Stimulated activated CD8-positive, alpha-beta memory T cell treated with anti-CD3 and anti-CD28 coated beads, Interleukin-12 subunit alpha, Interleukin-12 subunit beta, amount 100 ng/mL, for 4 hours (primary cell): Measurements from ENCODE around the gene LTBP2.
"Not testable (repeated sequence)": the region's sequence is repeated elsewhere in the genome, so short reads cannot be mapped to it uniquely, and the experiment has no call there.

Experiments used
- DNase-seq: peaks from one replicate; pipeline ENCODE4 v3.0.0-alpha.2; 2020; ENCODE audit warnings: low read depth

The LTBP2 gene

DNA sequence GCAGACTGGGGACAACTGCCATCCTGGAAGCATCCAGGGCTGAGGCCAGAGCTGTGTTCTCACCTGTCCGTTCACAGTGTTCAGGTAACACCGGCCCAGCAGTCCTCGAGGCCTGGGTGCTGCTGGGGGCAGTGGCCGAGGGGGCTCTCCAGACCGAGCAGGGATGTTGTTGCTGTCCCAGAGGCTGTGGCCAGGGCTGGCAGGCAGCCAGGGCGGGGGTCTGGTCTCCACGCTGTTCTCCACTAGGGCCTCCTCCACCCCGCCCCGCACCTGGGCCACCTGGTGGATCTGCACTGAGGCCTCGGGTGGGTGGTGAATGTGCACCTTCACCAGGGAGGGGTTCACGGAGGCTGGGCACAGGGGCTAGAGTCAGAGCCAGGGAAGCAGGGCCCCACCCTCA, 61.0 kb downstream of the LTBP2 start:
- DNase-seq: no peak

DNA sequence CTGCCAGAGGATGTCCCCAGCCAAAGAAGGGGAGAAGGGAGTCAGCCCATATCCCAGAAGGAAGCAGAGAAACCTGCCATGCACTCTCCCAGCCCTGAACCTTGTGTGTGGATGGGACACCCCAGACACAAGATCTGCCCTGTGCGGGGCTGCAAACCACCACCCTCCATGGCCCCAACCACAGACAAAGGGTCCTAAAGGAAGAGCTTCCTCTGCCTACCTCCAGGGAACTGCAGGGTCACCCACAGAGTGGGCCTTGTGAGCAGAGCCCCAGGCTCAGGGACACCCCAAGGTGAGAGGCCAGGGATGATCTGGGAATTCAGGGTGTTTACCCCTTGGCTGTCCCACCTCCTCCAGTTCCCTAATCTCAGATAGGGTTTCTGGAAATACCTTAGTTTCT, 62.0 kb downstream of the LTBP2 start:
- no peak for DNase-seq

DNA sequence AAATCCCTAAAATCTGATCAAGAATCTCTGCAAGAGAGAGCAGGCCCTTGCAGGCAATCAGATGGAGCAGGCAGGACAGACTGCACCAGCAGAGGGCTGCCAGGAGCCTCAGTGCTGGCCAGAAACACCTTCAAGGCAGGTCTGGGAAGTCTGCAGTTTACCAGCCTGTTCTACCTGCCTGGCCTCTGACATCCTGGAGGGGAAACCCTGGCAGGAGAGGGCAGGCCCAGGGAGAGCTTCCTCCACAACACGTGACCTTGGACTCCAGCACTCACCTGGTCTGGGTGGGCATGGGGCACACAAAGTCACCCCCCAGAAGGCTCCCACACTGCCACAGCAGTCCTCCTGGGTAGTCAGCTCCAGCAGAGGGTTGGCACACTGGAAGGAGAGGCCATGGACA, 62.4 kb downstream of the LTBP2 start:
- no peak for DNase-seq

DNA sequence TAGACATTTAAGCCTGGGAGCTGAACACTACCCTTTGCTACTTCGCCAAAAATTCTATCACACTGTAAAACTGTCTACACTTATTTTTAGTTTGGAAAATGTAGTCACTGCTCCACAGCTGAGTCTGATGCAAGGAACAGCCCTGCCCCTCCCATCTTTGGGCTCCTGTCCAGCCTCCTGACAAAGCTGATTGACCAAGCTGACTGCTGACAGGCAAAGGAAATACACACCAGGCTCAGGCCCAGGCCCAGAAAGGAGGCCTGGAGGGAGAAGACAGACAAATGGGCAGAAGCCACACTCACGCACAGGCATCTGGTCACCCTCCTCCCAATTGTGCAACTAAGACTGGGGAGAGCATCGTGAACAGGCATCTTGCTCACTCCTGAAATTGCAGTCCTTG, 63.2 kb downstream of the LTBP2 start:
- DNase-seq: no peak

DNA sequence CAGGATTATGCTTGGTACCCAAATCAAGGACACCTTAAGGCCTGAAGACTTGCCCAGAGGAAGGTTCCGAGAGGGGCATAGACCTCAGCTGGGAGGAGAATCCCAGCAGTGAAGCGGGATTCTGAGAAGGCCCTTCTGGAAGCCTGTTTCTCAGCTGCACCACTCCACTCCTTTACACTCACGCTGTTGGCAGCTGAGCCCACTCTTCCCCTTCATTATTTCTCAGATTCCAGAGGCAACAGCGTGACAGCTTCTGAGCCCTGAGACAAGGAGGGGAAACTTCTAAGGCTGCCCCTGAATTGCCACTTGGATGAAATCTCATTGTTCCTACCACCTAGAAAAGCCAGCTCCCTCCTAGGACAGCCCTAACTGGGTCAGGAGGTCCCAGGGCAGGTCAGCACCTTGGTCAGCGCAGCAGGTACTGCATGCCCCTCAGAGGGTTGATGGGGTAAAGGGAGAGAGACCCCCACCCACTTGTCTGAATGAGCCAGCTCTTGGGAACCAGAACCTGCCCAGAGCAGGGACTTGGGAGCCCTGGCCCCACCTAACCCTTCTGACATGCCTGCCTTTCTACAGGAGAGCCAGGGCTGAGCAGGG, 64.6 kb downstream of the LTBP2 start:
- DNase-seq: no peak

DNA sequence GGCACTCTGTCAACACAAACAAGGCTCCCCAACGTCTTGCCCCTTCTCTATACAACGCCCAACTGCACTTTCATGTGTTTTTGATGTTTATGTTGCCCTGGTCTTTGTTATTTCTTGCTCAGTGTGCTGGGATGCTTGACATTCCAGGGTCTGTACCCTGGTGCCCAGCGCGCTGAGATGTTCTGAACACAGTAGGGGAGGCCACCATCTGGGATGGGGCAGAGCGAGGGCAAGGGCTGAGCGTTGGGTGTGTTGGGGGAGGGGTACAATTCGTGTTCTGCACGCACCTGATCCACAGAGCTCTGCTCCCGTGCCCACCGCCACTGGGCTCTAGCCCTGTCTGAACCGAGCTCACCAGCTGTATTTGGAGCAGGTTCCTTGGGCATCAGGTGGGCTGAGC, 65.6 kb downstream of the LTBP2 start:
- DNase-seq: no peak

DNA sequence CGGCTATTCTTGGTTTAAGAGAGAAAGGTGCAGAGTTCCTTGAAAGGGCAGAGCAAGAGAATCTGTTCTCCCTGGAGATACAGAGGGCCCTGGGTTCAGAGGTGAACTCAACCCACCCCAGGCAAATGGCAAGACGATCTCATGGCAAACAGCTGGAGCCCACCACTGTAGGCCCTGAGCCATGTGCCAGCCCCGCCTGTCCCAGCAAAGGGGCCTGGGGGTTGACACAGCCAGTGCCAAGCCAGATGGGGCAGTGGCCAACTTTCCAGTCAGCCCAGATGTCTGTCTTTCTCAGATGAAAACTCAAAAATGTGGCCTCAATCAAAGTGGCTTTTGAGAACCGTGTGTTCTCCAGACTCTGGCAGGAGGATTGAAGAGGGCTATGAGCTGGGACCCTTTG, 66.7 kb downstream of the LTBP2 start:
- no peak for DNase-seq

DNA sequence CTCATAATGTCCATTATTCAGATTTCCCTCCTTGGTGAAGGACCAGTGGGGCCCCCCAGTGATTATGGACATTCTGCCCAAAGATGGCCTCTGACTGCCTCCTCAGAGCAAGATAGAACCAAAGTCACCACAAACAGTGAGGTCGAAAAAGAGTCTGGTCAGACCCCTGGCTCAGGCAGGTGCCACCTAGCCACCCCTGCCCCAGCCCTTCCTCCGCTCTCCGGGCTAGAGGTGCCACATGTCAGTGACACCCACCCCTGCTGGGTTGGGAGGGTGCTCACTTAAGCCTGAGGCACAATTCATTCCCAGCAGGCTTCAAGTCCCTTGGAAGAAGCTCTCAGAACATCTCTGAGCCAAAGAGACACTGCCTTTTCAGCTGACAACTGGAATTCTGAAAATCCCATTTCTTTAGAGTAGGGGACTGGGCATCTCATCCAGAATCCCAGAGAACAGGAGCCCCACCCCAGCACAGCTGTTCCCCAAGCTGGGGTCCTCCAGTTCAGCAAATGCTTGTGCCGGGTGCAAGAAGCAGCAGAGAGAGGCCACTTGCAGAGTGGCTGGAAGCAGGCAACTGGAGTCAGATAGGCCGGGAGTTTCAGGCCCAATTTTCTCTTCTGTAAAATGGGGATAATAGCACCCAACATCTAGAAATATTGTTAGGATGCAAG, 68.1 kb downstream of the LTBP2 start:
- no peak for DNase-seq

DNA sequence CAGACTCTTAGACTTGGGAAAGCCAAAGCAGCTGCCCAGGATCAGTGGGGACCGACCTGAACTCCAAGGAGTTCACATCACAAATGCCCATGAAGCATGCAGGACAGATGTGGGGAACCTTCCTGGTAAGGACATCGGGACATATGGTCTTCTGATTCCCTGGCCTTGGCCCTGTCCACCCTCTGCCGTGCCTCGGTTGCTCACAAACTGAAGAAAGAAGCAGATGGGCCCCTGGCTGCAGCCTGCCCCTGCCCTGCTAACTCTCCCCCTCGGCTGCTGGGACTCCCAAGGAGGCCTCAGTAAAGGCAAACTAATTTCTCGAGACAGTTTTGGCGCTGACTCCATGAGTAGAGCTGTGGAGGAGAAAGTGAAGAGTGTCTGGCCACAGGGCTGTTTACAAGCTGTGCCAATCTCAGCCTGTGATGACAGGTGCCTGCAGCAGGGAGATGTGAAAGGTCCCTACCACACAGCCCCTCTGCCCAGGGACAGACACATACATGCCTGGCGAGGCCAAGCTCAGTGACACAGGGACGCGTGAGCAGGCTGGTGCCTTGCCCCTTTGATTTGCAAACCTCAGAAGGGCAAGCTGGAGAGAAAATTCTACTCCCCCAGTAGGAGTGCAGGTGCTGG, 69.9 kb downstream of the LTBP2 start:
- no peak for DNase-seq

DNA sequence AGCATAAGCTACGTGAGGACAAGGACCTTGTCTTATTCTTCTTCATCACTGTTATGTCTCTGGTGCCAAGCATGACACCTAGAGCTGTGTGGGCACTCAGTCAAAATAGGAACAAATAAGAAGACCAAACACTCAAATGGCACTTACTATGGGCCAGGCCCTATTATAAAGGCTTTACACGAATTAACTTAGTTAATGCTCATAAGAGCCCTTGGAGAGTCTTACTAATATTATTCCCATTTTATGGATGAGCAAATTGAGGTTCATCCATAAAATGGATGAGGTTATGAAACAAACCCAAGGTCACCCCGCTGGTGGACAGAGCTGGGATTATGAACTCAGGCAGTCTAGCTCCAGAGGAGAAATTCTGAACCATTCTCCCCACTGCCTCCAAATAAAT, 70.8 kb downstream of the LTBP2 start:
- no peak for DNase-seq

DNA sequence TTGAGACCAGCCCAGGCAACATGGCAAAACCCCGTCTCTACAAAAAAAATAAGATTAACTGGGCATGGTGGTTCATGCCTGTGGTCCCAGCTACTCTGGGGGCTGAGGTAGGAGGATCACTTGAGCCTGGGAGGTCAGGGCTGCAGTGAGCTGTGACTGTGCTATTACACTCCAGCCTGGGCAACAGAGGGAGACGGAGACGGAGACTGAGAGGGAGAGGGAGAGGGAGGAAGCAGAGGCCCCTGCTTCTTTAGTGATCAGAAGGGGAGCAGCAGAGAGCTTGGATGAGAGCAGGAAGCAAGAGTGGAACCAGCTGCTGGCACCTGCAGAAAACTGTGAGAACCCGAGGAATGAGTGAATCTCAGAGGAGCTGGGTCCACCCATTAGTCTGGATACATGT, 72.5 kb downstream of the LTBP2 start:
- DNase-seq: no peak

DNA sequence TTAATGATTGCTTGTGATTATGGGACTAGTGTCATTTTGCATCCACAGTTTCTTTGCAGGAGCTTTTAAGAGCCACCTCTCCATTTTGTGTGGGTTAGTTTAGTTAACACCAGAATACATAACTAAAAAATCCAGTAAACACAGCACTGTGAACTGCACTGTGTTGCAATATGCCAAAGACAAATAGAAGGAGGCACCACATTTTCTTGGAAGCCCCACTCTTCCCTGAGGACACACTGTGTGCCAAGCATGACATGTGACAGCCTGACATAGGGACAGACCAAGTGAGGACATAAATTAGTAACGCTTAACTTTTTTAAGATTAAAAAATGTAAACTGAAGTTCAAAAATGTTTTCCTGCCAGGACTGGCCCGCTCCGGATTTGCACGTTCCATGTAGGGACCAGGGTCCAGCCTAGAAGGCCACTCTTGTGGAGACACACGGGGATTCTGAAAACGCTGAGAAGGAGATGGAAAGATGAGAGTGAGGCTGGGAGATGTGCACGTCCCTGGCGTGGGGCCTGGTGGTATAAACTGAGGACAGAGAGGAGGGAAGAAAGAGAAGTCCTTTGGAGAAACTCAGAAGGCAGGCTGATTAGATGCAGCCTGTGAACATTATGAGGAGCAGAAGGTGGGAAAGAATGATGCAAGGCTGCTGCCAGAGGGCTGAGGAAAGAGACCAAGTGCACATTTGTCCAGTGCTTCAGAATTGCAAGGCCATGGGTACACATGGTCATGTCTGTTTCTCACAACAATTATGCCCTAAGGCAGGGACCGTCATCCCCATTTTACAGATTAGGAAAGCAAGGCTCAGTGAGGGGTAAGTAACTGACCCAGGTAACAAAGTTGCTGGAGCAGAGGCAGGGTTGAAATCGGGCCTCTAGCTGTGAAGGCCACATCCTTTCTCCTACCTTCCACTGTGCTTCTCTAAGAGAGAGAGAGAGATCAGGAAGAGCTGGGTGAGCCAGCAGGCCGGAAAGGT, 73.3 kb downstream of the LTBP2 start:
- no peak for DNase-seq

DNA sequence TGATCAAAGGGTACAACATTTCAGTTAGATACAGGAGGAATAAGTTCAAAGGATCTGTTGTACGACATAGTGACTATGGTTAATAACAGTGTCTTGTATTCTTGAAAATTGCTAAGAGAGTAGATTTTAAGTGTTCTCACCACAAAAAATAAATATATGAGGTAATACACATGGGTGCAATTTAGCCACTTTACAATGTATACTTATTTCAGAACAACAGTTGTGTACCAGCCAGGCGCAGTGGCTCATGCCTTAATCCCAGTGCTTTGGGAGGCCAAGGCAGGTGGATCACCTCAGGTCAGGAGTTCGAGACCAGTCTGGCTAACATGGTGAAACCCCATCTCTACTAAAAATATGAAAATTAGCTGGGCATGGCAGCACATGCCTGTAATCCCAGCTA, 75.7 kb downstream of the LTBP2 start:
- not testable (repeated sequence) for DNase-seq

DNA sequence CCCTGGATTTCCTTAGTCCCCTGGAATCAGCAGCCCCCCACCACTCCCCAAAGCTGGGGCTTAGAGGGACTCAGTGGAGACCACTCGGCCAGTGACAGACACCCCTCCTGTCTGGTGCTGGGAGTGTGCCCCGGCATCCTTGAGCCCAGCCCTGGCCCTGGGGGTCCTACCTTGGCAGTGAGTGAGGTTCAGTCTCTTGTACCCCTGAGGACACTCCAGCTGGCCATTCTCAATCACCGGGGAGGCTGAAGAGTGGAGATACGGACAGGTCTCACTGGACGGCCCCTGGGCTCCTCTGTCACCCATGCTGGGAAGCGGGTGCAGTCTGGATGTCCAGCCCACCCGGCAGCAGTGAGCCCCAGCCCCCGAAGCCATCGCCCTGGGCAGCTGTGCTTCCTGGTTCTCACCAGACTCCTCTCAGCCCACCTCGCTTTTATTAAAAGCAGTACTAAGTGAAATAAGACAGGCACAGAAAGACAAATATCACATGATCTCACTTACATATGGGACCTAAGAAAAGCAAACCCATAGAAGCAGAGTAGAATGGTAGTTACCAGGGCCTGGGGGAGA, 76.2 kb downstream of the LTBP2 start:
- no peak for DNase-seq

DNA sequence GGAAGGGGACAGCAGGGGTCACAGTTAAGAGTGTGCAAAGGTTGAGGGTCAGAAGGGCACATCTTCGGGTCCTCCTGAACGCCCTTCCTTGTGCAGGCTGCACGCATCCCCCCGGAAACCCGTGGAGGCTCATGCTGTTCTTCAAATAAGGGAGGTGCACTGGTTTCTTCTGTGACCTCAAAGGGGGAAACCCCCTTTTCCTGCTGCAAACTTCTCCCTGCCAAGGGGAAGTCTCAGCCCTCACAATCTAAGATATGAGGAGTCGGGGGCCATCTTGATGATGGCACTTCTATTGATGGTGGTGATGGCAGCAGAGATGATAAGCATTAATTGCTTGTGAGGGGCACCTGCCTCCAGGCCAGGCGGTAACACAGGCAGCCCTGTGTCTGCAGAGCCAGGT, 78.5 kb downstream of the LTBP2 start:
- DNase-seq: no peak

DNA sequence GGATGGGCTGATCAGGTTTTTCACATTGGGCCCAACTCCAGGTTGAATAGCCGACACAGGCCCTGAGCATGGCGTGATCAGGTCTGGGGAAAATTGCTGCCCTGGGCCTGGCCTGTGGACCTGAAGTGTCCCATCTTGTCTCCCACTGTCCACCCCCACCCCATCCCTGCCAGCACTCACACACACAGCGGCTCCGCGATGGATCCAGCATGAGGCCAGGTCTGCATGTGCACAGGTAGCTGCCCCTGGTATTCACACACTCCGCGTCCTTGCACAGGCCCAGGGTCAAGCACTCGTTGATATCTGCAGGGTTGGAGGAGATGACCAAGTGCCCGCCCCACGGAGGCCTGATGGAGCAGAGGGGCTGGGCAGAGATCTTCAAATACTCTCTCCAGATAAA, 79.8 kb downstream of the LTBP2 start:
- DNase-seq: no peak

DNA sequence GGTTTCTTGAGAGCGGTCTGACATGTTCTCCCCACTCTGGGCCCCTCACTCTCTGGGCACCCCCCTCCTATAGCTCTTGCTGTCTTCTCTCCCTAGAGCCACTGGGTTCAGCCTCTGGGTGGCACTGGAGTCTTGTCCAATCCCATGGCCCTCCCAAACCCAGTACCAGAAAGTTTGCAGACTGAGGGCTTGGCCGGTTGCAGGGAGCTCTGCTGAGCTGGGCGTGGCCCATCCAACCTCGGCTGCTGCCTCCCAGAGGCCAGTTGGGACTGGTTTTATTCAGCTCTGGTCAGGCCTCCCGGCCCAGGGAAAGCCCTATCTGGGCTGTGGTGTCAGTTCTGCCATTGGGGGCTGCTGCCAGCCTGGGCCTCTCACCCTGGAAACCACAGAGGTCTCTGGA, 80.6 kb downstream of the LTBP2 start:
- DNase-seq: no peak

DNA sequence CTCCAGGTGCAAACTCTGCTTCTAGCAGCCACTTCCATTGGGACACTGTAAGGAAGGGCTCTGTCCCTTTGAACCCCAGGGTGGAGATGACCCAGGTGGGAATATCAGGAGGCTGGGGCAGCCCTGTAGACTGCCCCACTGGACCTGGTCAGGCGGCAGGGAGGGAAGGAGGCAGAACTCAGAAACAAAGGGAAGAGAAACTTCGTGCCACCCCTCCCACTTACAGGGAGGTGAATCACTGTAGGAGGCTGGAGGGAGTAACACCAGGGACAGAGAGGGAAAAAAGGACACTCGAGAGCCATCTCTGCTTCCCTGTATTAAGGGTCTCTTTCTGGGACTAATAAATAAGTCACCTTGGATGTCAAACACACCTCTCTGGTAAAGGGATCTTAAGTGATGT, 81.0 kb downstream of the LTBP2 start:
- DNase-seq: no peak

DNA sequence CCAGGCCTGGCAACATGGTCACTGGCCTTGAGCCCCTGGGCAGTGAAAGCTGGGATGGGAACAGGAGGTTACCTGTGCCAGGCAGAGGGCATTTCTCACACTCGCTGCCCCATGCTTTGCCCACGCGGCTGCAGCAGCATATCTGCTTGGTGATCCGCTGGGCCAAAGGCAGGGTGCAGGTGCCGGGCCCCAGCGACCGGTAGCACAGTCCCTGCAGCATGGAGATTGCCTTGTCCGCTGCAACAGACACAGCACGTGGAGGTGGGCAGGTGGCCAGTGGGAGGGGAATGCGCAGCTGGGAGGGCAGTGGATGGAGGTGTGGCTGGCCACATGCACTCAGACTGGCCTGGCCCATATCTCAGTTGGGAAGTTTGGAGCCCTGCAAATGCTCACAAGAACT, 83.2 kb downstream of the LTBP2 start:
- no peak for DNase-seq

DNA sequence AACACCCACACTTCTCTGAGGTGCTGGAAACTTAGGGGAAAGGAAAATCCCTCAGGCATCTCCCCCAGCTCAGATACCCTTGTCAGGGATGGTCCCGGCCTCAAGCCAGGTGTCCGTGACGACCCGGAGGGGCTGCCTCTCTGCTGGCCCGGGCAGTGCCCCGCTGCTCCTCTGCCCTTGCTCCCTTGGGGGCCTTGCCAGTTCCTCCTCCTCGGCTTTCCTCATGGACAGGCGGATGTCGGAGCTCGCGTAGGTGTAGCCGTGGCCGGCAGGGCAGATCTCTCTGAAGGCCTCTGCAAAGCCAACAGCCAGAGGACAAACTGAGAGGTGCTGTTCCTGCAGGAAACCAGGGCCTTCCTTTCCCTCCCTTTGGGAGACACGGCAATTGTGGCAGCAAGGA, 83.6 kb downstream of the LTBP2 start:
- no peak for DNase-seq

DNA sequence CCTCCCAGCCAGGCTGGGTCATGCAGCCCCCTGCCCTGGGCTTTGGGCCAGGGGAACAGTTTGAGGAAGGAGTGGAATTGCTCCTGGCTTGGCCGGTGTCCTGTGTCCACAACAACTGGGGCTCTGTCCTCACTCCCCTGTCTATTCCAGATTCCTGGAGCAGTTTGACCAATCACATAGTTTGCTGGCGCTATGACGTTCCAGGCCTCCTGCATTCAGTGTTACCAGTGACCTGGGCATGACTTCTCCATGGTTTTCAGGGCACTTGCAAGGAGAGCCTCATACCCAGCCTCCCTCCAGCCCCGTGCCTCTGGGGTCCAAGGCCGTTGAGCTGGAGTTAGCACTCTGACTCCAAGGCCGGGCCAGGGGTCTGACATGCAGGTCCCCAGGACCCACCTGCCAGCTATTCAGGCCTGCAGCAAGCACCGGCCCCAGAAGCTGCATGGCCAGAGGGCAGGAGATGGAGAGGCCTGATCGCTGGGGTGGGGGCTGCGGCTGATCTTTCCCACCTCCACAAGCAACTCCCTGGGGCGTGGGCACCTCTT, 84.2 kb downstream of the LTBP2 start:
- no peak for DNase-seq
